SK-N-MC (cell line): Measurements from ENCODE around the gene ACADSB.

Source experiments
- DNase-seq: peaks from one replicate; pipeline ENCODE4 v3.0.0-alpha.2; 2011; ENCODE audit warnings: low read depth, low spot score
- H3K27ac ChIP-seq: fragments of 200-600 bp; sonication (generic); 2 replicates; pipeline ENCODE4 v1.5.1; 2016; ENCODE audit warnings: mixed run types
- H3K36me3 ChIP-seq: fragments of 200-600 bp; sonication (generic); 2 replicates; pipeline ENCODE4 v1.6.1; 2017; ENCODE audit warnings: antibody characterized with exemption, low read length, mixed read lengths; ENCODE audit not compliant: insufficient read depth
- H3K4me3 ChIP-seq: fragments of 200-600 bp; sonication (generic); 2 replicates; pipeline ENCODE4 v1.5.1; 2016
- H3K9ac ChIP-seq: fragments of 200-600 bp; sonication (generic); 2 replicates; pipeline ENCODE4 v1.8.0; 2017; ENCODE audit warnings: mixed run types, mixed read lengths; ENCODE audit not compliant: insufficient read length
- H3K9me3 ChIP-seq: fragments of 200-600 bp; sonication (generic); 2 replicates; pipeline ENCODE4 v1.6.1; 2017; ENCODE audit warnings: low read depth, mild to moderate bottlenecking, antibody characterized with exemption, low read length, moderate library complexity, mixed read lengths
- EZH2 ChIP-seq: fragments of 200-600 bp; sonication (generic); IDR thresholded peaks from one replicate; pipeline ENCODE4 v1.6.1; 2017; ENCODE audit warnings: antibody characterized with exemption
- FOXP2 ChIP-seq: optimal IDR thresholded peaks from 2 replicates; pipeline ENCODE3; 2011; ENCODE audit warnings: mild to moderate bottlenecking, moderate library complexity; ENCODE audit not compliant: insufficient read depth; ENCODE audit errors: extremely low read length, control extremely low read depth
- POLR2AphosphoS5 ChIP-seq: IDR thresholded peaks from 2 replicates; pipeline ENCODE4 v1.6.1; 2012; ENCODE audit warnings: mild to moderate bottlenecking, low read depth, low read length, borderline replicate concordance

The ACADSB gene

DNA sequence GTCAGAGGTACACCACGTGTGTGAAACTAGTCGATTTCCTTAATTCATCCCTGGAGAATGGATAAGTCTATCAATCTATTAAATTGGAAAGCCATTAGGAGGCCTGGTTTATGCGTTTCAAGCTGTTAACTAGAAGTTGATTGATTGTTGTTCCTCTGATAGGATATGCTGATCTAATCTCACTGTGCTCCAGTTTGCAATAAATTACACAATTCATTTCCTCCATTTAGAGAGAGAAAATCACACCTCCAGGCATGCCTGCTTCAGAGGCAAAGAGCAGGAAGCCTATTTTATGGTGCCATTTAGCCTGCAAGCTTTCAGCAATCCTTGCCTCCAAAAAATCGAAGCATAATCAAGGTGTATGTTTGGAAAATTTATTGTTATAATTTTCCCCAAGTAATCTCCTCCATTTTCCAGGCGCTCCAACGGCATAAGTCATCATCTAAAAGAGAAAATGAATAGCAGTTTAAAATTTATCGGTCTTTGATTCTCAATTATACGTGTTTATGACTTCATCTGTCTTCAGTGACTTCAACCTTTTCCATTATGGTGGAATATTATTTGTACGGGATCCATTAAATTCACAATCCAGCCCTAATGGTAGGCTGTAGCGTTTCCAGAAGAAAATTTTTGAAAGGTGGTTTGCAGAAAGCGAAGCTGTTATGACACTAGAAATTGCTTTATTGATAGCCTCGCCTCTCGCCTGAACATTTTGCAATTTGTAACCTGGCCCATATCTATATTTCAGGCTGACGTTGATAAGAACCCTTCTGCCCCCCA lies 84.0 kb downstream of the ACADSB start:
- TF ChIP-seq EZH2 (no peak), FOXP2 (no peak), POLR2AphosphoS5 (no peak)
- no peaks in the 10 kb centered on the region for H3K9me3 ChIP-seq
- no peak overlapping the region for H3K27ac ChIP-seq
- no peaks in the 10 kb centered on the region for H3K36me3 ChIP-seq
- DNase-seq, result no peak
- no peak overlapping the region for H3K4me3 ChIP-seq
- H3K9ac ChIP-seq, result no peak overlapping the region

DNA sequence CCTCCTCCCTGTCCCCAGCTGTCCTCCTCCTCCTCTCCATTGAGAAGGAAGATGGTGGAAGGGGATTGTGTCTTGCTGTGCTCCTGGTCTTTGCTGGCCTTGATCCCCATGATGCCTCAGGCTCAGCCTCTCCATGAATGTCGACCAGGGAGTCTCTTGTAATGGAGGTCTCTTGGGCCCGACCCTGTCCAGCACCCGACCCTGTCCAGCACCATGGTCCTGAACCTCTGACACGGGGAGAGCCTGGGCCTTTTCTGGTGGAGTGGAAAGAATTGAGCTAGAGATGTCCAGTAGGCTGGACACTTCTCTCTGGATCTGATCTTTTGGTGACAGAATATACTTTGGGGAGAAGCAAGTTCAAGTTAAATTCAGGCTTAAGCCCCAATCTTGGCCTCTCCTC lies 84.7 kb downstream of the ACADSB start:
- Histone ChIP-seq H3K27ac (no peak overlapping the region), H3K4me3 (no peak overlapping the region), H3K9ac (no peak overlapping the region), H3K9me3 (no peaks in the 10 kb centered on the region), H3K36me3 (no peaks in the 10 kb centered on the region)
- no peak for DNase-seq
- TF ChIP-seq EZH2, result no peak
- no peak for TF ChIP-seq POLR2AphosphoS5
- no peak for TF ChIP-seq FOXP2

DNA sequence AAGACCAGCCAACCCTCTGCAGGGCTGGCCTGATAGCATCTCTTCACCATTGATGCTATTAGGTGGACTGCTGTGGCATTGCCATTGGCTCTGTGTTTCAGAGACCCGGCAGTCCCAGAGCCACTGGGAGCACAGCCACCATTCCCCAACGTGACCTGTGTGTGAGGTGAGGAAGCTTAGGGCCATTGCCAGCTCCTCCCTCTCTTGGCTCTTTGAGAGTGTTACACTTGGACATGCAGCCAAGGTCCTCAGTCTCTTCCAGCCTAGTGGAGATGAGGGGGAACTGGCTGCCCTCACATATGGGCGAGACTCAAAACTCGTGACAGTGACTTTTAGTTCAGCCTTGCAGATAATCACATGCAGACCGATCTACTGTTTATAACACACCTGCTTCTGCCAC lies 87.6 kb downstream of the ACADSB start:
- H3K9me3 ChIP-seq, result no peaks in the 10 kb centered on the region
- no peak for TF ChIP-seq EZH2
- H3K9ac ChIP-seq, result no peak overlapping the region

DNA sequence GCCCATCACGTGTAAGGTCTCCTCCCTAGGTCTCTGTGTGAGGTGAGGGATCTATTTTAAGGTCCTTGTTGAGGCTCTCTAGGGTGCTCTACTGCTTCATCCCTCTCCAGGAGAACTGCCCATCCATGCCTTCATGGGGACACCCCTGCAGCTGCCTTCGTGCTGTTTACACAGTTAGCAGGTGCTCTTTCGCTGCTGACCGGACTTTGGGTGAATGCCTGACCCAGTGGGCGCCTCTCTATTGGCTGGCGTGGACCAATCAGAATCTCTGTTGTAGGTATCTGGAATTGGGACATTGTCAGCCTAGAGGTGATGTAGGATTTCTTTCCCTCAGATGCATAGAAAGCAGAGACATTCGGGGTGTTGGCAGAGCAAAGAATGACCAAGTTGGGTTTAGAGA lies 88.2 kb downstream of the ACADSB start:
- H3K4me3 ChIP-seq, result no peak overlapping the region
- no peak for TF ChIP-seq FOXP2
- no peak for DNase-seq
- no peak overlapping the region for H3K27ac ChIP-seq
- no peaks in the 10 kb centered on the region for H3K9me3 ChIP-seq
- no peak overlapping the region for H3K9ac ChIP-seq
- H3K36me3 ChIP-seq, result no peaks in the 10 kb centered on the region

More for the DNA sequence above, 87.6 kb downstream of the ACADSB start:
- DNase-seq, result no peak
- Histone ChIP-seq H3K4me3 (no peak overlapping the region), H3K27ac (no peak overlapping the region), H3K36me3 (no peaks in the 10 kb centered on the region)

DNA sequence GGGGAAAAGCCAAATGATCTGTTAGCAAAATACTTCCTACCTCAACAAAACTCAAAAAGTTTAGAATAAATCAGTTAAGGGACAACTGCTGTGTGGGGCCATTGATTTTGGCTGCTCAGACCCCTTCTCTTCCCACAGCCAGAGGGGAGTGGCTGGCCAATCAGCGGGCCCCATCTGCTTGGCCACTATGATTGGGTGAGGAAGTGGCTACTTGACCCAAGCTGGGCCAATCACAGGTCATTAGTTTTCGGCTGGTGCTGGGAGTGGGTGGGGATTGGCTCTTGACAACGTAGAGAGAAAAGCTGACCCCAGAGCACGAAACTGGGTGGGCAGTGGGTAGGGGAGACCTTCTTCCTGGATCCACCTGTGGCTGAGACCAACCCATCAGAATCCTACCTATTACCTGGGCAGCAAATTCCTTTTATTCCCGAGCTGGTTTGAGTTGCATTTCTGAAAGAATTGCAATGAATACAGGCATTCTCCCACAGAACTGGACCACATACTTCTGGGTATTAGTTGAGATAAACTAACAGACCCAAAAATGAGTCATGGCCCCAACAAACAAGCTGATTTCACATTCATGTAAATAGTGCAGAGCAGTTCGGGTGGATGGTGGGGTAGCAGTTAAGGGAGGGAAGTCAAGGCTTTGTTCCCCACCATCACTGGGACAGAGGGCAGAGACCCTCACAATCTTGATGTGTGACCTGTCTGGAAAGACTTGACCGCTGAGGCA lies 91.4 kb downstream of the ACADSB start:
- DNase-seq, result no peak
- no peak overlapping the region for H3K4me3 ChIP-seq
- H3K27ac ChIP-seq, result no peak overlapping the region
- no peak overlapping the region for H3K9ac ChIP-seq
- H3K36me3 ChIP-seq, result no peaks in the 10 kb centered on the region
- TF ChIP-seq FOXP2, result no peak
- no peak for TF ChIP-seq EZH2
- TF ChIP-seq POLR2AphosphoS5, result no peak
- H3K9me3 ChIP-seq, result no peaks in the 10 kb centered on the region

DNA sequence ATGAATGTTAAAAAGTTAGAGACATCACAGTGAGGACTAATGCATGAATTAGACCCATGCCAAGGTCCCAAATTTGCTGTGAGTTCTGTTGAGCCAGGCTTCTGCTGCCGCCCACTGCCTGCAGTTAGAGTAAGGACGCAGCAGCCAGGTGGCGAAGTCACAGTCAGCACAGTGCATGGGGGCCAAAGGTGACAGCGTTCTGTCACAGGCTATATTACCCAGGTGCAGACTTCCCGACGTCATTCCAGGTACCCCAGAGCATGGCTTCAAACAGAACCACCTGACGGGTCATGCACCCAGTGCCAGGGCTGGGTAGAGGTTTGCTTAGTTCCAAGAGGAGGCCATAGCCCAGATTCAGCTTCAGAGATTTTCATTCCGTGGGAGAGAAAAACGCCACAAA lies 93.1 kb downstream of the ACADSB start:
- Histone ChIP-seq H3K9me3 (no peaks in the 10 kb centered on the region), H3K4me3 (no peak overlapping the region), H3K36me3 (no peaks in the 10 kb centered on the region), H3K27ac (no peak overlapping the region), H3K9ac (no peak overlapping the region)
- DNase-seq, result no peak
- no peak for TF ChIP-seq FOXP2
- TF ChIP-seq EZH2, result no peak
- TF ChIP-seq POLR2AphosphoS5, result no peak

DNA sequence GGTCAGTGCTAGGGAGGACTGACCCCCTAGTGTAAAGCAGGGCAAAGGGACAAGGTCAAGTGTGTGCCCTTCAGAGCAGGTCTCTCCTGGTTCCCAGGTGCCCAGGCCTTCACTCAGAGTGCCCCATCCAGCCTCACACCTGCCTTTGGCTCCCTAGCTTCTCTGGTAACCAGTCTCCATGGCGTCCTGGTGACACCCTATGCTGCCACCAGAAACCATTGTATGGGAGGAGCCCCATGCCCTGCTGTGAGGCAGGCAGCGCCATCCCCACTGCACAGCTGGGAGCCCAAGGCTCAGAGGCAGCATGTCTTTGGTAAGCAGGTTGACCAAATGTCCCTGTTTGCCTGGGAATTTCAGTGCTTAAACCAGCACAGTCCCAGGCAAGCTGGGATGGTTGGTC lies 93.9 kb downstream of the ACADSB start:
- TF ChIP-seq EZH2, result no peak
- no peak for TF ChIP-seq FOXP2
- TF ChIP-seq POLR2AphosphoS5, result no peak
- Histone ChIP-seq H3K4me3 (no peak overlapping the region), H3K27ac (no peak overlapping the region), H3K9ac (no peak overlapping the region), H3K9me3 (no peaks in the 10 kb centered on the region), H3K36me3 (no peaks in the 10 kb centered on the region)
- DNase-seq, result no peak

DNA sequence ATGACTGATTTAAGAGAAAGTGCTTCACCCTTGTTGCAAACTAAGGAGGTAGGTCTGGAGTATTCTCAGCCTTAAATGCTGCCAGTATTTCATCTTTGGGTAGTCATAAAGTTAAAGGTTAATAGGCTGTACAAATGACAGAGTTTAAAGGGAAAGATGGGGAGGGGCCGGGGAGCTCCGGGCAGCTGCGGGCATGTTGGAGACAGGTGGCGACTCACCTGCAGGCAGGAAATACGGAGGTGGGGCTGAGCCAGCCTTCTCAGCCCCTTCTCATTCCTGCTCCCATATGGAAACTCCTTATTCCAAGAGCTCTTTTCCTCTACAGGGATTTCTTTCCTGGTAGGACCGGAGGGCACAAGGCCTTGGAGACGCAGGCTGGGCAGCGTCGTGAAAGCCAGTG lies 95.1 kb downstream of the ACADSB start:
- DNase-seq, result no peak
- Histone ChIP-seq H3K36me3 (no peaks in the 10 kb centered on the region), H3K9ac (no peak overlapping the region), H3K9me3 (no peaks in the 10 kb centered on the region), H3K27ac (no peak overlapping the region), H3K4me3 (no peak overlapping the region)
- TF ChIP-seq FOXP2 (no peak), POLR2AphosphoS5 (no peak), EZH2 (no peak)
